ENCODE data around the gene ADGRV1.

DNA sequence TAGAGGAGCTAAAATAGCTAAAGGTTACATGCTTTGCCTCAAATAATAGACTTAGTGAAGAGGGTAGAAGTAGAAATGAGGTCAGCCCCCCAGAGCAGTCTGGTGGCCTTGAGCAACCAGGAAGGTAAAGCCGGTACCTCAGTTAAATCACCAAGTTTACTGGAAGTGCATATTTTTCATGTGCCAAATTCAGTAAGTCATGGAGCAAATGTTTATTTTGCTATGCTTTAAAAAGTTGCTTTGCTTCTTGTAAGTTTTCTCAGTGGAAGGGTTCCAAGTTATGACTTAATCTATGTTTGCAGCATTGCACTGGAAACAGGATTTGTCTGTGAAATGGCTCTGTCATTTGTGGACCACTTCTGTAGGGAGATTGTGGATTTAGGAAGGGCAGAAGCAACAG lies 567.9 kb downstream of the ADGRV1 start:
- TF ChIP-seq CTCF (conservative IDR thresholded peaks at IDR 0.05; ENCODE audit: low read length), result no peak
- TF ChIP-seq EZH2phosphoT487 (IDR thresholded peaks at IDR 0.05; ENCODE audit: borderline replicate concordance, low read depth, low read length), result no peak
